ENCODE data around the gene HIBCH.
"Not testable (repeated sequence)": the region's sequence is repeated elsewhere in the genome, so short reads cannot be mapped to it uniquely, and the experiment has no call there.

Gene HIBCH

GRCh38 chr2:190319555-190320498, at the start of gene HIBCH:
Gene HIBCH (minus strand): TSS chr2:190319826. CDS start chr2:190319750, 76 bp downstream.
- DNase-seq (ENCODE audit: low read depth) = peak; percentile 76

- DNase-seq (ENCODE audit: low read depth) = no peak
Observed at GRCh38 chr2:190367091-190367490, 47.5 kb upstream of the HIBCH start.

GRCh38 chr2:190366248-190366753, 46.7 kb upstream of the HIBCH start:
- DNase-seq (ENCODE audit: low read depth) = no peak

- DNase-seq (ENCODE audit: low read depth) = no peak
Observed at GRCh38 chr2:190365499-190366204, 46.0 kb upstream of the HIBCH start.

- no peak for DNase-seq (ENCODE audit: low read depth)
Observed at GRCh38 chr2:190362894-190363293, 43.3 kb upstream of the HIBCH start.

GRCh38 chr2:190361572-190361971, 41.9 kb upstream of the HIBCH start:
- no peak for DNase-seq (ENCODE audit: low read depth)

GRCh38 chr2:190360965-190361364, 41.3 kb upstream of the HIBCH start:
- no peak for DNase-seq (ENCODE audit: low read depth)

- no peak for DNase-seq (ENCODE audit: low read depth)
Observed at GRCh38 chr2:190360561-190360960, 40.9 kb upstream of the HIBCH start.

GRCh38 chr2:190358655-190359448, 39.2 kb upstream of the HIBCH start:
- not testable (repeated sequence) for DNase-seq (ENCODE audit: low read depth)

GRCh38 chr2:190357600-190357999, 38.0 kb upstream of the HIBCH start:
- no peak for DNase-seq (ENCODE audit: low read depth)

- no peak for DNase-seq (ENCODE audit: low read depth)
Observed at GRCh38 chr2:190355968-190356644, 36.5 kb upstream of the HIBCH start.

GRCh38 chr2:190354003-190354690, 34.5 kb upstream of the HIBCH start:
- DNase-seq (ENCODE audit: low read depth) = no peak

- no peak for DNase-seq (ENCODE audit: low read depth)
Observed at GRCh38 chr2:190353537-190353899, 33.9 kb upstream of the HIBCH start.

- DNase-seq (ENCODE audit: low read depth) = no peak
Observed at GRCh38 chr2:190352668-190353536, 33.3 kb upstream of the HIBCH start.

- no peak for DNase-seq (ENCODE audit: low read depth)
Observed at GRCh38 chr2:190351955-190352354, 32.3 kb upstream of the HIBCH start.

GRCh38 chr2:190350371-190350770, 30.7 kb upstream of the HIBCH start:
- DNase-seq (ENCODE audit: low read depth) = no peak

- DNase-seq (ENCODE audit: low read depth) = no peak
Observed at GRCh38 chr2:190344276-190344827, 24.7 kb upstream of the HIBCH start.

- peak; percentile 14 for DNase-seq (ENCODE audit: low read depth)
Observed at GRCh38 chr2:190343536-190344275, 24.1 kb upstream of the HIBCH start, which contains the start of gene INPP1. Gene INPP1 (plus strand): TSS chr2:190343589. CDS start chr2:190360103, 16,514 bp downstream.

GRCh38 chr2:190343089-190343535, 23.5 kb upstream of the HIBCH start:
- no peak for DNase-seq (ENCODE audit: low read depth)

All from activated T-cell treated with anti-CD3 and anti-CD28 coated beads for 1 hour (primary cell).